DMS153 treated with DMSO at 0.1 percent for 48 hours (cell line): ENCODE results near the gene NSD1.
"Not testable (repeated sequence)": the region's sequence is repeated elsewhere in the genome, so short reads cannot be mapped to it uniquely, and the experiment has no call there.

ENCODE experiments used
- DNase-seq: peaks from one replicate; lab custom pipeline; 2025; ENCODE audit not compliant: unreplicated experiment; lab: John Stamatoyannopoulos, UW

Gene NSD1

DNA sequence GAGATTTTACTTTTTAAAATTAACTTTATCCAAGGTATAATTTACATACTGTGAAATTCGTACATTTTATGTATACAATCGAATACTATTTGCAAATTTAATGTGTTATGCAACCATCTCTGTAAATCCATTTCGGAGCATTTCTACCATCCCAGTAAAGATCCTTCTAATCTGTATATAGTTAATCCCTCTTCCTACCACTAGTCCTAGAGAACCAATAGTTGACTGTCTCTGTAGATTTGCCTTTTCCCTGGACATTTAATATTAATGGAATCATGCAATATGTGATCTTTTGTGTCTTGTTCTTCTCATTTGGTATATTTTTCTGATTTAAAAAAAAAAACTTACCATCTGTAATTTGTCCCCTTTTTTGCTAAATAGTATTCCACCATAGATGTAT is 95.2 kb downstream of the NSD1 start:
- no peak for DNase-seq

DNA sequence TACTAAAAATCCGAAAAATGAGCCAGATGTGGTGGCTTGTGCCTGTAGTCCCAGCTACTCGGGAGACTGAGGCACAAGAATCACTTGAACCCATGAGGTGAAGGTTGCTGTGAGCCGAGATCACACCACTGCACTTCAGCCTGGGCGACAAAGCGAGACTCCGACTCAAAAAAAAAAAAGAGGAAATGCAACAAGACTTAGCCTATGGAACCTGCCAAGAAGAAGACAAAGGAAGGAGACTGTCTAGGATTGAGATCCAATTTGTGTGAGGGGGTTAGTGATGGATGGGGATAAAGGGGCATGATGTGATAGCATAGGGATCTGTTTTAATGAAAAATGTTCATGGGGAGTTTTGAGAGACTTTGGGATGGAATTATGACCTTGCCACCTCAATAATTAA is 97.1 kb downstream of the NSD1 start:
- DNase-seq = no peak

DNA sequence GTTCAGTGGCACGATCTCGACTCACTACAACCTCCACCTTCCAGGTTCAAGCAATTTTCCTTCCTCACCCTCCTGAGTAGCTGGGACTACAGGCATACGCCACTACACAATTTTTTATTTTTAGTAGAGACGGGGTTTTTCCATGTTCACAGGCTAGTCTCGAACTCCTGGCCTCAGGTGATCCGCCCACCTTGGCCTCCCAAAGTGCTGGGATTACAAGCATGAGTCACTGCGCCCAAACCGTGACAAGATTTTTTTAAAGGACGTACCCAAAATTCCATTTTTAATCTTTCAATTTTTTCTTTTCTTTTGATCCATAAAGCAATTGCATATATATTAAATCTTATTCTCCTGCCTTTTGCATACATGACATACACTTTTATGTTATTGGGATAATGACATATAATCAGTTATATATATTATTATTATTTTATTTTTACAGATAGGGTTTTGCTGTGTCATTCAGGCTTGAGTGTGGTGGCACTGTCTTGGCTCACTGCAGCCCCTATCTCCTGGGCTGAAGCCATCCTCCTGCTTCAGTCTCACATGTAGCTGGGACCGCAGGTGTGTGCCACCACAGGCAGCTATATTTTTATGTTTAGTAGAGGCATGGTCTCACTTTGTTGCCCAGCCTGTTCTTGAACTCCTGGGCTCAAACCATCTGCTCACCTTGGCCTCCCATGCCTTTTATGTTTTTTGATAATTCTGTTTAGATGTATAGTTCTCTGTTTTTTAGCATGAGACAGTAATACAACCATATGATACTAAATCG is 98.1 kb downstream of the NSD1 start:
- no peak for DNase-seq

DNA sequence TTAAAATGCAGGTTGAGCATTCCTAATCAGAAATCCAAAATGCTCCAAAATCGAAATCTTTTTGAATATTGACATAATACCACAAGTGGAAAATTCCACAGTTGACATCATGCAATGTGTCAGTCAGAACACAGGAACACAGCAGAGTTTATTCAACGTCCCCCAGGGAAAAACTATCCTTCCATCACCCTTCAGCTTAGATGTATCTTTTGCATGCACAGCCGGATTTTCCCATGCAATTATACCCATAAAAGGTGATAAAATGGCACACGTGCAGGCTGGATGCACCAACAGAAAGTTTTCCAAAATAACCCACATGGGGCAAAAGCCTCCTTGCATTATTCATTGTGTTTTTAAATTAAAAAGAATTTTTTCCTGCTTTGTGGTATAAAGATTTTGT is 98.8 kb downstream of the NSD1 start:
- no peak for DNase-seq

DNA sequence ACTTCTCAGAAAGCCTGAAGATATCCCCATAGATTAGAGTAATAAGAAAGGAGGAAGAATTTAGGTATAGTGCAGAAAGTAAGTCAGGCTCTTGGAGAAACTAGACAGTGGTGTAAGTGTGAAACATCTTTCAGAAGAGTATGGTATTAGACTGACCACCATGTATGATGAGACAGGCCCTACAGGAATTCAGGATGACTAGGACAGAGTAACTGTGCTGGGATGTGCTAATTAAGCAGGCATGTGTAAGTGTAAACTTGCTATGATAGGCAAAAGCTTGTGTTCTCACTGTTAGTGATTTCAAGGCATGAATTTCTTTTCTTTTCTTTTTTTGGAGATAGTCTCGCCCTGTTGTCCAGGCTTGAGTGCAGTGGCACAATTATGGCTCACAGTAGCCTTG is 99.2 kb downstream of the NSD1 start:
- no peak for DNase-seq

DNA sequence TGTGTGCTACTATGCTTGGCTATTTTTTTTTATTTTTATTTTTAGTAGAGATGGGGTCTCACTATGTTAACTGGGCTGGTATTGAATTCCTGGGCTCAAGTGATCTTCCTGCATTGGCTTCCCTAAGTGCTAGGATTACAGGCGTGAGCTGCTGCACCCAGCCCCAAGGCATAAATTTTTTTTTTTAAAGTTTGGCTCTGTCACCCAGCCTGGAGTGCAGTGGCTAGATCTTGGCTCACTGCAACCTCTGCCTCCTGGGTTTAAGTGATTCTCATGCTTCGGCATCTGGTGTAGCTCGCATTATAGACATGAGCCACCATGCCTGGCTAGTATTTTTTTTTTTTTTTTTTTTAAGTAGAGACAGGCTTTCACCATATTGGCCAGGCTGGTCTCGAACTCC is 99.6 kb downstream of the NSD1 start:
- no peak for DNase-seq

DNA sequence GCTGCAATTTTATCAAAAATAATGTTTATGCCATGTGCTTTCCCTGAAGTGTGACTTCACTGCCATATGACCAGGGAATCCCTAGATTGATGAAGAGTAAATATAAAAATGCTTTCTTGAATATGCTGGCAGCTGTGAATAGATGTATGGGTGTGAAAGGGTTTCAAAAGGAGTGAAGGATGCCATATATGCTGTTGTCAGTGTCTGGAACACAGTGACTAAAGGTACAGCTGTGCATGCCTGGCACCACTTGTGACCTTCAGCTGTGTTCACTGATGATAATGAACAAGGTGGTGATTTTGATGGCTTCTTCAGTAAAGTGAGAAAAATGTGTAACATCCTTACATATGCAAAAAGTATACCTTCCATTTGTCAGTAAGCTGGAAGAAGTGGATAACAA is 100.2 kb downstream of the NSD1 start:
- no peak for DNase-seq

DNA sequence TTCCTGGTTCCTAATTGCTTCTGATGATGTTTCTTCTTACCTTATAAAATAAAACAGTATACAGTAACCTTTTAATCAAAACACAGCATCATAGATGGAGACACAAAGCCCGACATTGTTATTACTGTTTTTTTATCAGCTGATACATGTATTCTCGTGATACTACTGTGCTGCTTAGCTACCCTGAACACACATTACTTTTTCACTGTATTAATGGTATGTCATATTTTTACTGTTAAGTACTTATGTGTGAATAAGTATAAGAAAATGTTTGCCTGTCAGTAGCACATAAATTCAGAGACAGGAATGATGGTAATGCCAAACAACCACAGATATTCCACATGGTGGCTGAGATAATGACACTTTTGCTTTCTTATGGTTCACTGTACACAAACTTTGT is 101.3 kb downstream of the NSD1 start:
- DNase-seq = no peak

DNA sequence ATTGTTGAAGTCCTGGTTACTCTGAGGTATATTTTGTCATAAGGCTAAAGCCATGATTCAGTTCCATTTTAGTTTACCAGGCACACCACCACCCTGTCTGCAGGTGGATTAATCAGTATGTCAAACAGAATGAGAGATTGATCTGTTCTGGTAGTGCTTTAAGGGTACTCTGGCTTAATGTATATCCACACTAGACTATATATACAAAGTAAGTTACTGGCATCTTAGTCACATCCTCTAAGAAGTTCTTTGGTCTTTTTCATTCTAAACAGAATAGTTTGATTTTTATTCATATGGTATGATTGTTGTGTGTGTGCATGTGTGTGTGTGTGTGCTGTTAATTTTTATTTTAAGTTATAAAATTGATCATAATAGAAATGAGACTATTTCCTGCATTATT is 108.2 kb downstream of the NSD1 start:
- DNase-seq = no peak

DNA sequence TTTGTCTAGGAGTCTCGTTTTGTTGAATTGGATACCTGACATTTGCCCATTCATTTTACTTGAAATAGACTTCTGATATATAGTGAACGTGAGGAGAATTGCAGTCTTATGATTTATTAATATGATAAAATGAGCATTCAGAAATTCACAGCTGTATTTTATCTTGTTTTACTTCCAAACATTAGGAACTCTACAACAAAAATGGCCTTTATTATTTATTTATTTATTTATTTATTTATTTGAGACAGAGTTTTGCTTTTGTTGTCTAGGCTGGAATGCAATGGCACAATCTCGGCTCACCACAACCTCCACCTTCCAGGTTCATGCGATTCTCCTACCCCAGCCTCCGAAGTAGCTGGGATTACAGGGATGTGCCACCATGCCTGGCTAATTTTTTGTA is 108.7 kb downstream of the NSD1 start:
- DNase-seq = no peak

DNA sequence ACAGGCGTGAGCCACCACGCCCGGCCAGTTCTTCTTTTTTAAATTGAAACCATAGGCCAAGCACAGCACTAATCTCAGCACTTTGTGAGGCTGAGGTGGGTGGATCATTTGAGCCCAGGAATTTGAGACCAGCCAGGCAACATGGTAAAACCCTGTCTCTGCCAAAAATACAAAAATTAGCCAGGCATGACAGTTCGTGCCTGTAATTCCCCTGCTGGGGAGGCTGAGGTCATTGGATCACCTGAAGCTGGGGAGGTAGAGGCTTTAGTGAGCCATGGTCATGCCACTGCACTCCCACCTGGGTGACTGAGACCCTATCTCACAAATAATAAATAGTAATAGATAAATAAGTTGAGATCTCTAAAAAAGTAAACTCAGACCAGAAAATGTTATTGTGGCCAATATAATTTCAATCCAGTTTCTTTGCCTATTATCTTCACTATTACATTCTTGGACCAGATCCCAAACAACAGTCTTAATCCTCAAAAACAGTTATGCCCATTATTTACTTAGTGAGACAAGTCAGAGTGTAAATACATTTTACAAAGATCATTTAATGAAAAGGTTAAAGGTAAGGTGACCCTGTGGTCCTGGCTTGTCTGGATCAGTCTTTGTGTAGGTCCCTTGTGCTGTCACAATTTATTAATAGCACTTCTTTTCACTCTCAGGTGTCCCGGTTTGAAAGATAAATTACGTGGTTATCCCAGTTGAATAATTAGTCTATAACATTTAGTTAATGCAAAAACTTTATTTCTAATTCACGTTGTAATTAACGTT is 116.4 kb downstream of the NSD1 start:
- no peak for DNase-seq

DNA sequence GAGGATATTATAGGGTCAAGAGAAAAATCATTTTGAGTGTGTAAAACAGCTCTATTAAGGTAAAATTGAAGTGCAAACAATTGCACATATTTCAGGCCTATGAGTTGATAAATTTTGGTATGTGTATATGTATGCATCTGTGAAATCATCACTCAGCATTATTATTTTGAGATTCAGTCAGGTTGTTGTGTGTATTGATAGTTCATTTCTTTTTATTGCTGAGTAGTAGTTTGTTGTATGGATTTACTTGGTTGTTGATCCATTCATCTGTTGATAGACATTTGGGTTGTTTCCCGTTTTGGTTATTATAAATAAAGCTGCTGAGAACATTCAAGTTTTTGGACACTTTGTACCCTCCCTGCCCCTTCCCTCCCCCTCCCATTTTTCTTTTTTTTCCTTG is 119.7 kb downstream of the NSD1 start:
- no peak for DNase-seq

DNA sequence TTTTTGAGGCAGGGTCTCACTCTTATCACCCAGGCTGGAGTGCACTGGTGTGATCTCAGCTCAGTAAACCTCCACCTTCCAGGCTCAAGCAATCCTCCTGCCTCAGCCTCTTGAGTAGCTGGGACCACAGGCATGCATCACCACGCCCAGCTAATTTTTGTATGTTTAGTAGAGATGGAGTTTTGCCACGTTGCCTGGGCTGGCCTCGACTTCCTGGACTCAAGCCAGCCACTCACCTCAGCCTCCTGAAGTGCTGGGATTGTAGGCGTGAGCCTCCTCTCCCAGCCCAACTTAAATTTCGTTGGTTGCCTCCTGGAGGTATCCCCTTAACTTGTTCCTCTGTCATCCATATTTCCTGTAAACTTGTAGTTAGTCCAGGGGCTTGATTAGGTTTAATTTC is 122.7 kb downstream of the NSD1 start:
- no peak for DNase-seq

DNA sequence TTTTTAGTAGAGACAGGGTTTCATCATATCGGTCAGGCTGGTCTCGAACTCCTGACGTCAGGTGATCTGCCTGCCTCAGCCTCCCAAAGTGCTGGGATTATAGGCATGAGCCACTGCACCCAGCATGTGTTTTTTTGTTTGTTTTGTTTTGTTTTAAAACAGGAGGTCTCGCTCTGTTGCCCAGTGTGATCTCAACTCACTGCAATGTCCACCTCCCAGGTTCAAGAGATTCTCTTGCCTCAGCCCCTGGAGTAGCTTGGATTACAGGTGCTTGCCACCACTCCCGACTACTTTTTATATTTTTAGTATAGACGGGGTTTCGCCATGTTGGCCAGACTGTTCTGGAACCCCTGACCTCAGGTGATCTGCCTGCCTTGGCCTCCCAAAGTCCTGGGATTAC is 125.1 kb downstream of the NSD1 start:
- not testable (repeated sequence) for DNase-seq

DNA sequence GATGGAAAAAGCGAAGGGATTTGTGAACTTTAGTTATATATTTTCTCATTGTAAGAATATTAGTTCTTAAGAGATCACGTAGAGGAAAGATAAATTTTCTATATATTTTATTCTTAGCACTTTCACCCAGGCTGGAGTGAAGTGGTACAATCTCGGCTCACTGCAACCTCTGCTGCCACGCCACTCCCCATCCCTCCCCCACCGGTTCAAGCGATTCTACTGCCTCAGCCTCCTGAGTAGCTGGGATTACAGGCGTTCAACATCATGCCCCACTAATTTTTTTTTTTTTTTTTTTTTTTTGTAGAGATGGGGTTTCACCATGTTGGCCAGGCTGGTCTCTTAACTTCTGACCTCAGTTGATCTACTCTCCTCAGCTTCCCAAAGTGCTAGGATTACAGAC is 127.4 kb downstream of the NSD1 start:
- no peak for DNase-seq

DNA sequence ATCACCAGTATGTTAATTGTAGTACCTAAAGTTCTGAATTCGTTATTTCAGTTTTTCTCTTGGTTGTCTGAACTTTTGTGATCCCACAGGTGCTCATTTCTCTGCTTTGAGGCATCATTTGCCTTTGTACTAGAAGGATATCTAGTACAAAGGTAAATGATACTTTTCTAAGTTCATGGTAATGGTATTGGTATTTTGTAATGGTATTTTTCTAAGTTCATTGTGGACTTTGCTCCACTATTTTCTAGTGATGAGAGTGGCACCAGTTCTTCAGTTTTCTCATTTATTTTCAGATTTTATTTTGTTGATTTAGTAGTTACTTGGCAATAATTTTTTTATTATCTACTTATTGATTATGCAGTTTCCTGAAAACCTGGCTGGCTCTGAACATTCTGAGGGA is 127.9 kb downstream of the NSD1 start:
- no peak for DNase-seq

DNA sequence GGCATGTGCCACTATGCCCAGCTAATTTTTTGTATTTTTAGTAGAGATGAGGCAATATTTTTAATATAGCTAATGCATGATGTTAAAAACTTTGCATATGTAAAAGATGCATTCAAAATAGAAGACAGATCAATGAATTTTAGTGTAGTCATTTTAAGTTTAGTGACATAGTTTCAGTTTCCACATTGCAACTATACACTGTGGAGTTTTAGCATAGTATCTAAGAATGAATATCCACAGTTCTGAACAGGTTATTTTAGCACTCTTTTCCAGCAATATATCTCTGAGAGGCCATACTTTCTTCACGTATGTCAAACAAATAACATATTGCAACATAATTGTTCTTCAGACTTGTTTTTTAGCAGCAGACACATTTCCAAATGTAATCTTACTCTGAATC is 130.6 kb downstream of the NSD1 start:
- DNase-seq = no peak

DNA sequence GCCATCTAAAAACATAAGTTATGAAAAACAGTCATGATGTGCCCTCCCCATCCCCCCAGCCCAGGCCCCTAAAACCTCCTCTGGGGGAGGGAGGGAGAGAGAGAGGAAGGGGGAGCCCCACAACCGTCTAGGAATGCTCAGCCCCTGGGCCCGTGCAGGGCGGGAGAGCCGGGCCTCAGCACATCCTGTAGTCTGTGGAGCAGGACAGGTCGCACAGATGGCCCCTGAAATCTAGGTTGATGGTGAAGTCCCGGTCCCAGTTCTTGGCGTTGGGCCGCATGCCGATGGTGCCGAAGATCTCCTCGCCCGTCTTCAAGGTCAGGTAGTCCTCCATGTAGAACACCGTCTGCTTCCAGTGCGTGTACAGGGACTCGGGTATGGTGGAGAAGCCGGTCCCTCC is 131.8 kb downstream of the NSD1 start:
- no peak for DNase-seq

DNA sequence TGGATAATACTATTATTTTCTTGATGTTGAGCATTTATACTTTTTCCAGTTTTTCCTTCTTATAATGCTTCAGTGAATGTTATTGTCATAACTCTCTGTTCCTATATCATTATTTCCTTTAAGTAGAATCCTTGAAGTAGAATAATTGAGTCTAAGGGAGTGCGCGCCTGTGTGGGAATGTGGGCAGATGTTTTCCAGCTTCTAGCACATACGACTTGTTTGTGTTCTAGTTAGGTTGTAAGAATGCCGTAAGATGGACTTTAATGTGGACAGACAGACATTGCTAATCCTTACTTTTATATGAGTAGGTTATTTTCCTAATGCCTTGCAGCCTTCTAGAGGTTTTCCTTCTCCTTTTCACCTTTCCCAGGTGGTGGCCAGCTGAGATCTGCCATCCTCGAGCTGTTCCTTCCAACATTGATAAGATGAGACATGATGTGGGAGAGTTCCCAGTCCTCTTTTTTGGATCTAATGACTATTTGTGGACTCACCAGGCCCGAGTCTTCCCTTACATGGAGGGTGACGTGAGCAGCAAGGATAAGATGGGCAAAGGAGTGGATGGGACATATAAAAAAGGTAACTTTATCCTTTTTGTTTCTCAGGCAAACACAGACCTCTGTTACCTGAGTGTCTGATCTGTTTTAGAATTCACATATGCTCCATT is 135.8 kb downstream of the NSD1 start:
- DNase-seq = no peak

DNA sequence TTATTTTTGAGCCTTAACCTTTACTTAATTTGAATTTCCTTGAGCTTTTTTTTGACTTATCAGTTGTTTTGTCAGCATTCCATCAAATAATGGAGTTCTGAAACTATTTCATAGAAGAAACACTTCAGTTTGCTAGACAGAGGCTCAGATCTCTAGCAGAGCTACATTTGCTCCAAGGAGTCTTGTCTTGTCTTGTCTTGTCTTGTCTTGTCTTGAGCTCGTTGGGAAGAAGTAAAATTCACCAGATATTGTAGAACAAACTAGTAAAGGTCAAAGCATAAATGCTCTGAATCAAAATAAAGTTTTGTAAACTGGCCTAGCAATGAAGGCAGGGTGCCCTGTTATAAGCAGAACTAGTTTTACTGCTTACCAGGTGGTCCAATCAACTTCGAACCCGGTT is 136.4 kb downstream of the NSD1 start:
- DNase-seq = no peak

DNA sequence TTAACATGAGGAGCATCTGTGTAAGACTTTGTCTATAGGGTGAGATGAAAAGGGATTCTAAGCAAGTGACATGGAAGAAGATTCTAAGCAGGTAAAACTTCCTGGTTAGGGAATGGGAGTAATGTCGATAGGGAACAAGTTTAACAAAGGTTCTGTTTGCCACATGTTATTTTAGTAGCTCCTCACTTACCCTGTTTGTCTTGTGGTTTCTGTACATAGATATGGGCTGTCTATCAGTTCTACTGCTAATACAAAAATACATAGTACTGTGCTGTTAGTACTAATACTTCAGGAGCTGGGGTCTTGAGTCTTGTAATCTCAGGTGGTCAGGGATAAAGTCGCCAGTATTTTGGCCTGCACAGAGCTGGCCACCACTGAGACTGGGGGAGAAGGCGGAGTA is 137.1 kb downstream of the NSD1 start:
- DNase-seq = no peak

DNA sequence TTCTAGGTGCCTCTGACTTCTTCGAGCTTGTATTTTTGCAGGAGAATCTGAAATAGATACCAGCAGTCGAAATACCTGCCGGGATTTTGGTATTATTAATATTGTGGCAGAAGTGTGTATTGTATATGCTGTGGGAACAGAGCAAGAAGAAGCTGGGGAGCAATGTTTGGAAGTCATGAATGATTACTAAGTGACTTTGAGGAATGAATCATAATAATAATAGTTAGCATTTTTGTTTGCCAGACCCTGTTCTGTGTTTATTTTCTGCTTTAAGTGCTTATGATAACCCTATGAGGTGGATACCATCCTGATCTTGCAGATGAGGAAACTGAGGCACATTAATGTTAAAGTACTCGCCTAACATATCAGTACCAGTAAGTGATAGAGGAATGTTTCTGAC is 137.5 kb downstream of the NSD1 start:
- DNase-seq = no peak
